CD4-positive, alpha-beta T cell (primary cell): Measurements from ENCODE around the gene KCTD7. TPM values are rescaled to one million over a fixed set of nuclear protein-coding genes. Genes with fewer than 3 reads are reported as not detected.
"Not testable (repeated sequence)": the region's sequence is repeated elsewhere in the genome, so short reads cannot be mapped to it uniquely, and the experiment has no call there.

Source experiments
- ATAC-seq: fragments of 200-7000 bp; cut with Tn5 transposase; one replicate; pipeline ENCODE4 v1.10.0; 2022; ENCODE audit warnings: mild to moderate bottlenecking; ENCODE audit not compliant: poor library complexity
- CTCF ChIA-PET: fragments of 350-600 bp; sonication (Branson Sonifier 250); formaldehyde crosslinking; loops from one replicate; lab custom pipeline; 2021; ENCODE audit warnings: antibody characterized with exemption, inconsistent platforms; lab: Charles Lee
- POLR2A ChIA-PET: fragments of 350-600 bp; sonication (Branson Sonifier 250); formaldehyde crosslinking; loops from one replicate; lab custom pipeline; 2021; ENCODE audit warnings: antibody characterized with exemption, inconsistent platforms; lab: Charles Lee
- DNase-seq, 14 experiments: peaks; one replicate each; pipeline ENCODE4 v3.0.0-alpha.2; 2013 to 2020; ENCODE audit warnings: mixed read lengths in 2 of 14
- H3K27ac ChIP-seq, 2 donors: one replicate each; pipeline versions ENCODE4 v1.5.1 to v1.7.0; 2013; ENCODE audit warnings: low read length in 2 of 2, low read depth in 1 of 2, mild to moderate bottlenecking in 1 of 2
- H3K27me3 ChIP-seq, 2 experiments: 1 replicate in 1 of 2; 2 replicates in 1 of 2; pipeline versions ENCODE4 v1.6.1 to v1.7.0; 2013; ENCODE audit warnings: low read length in 2 of 2, control low read depth in 1 of 2, mild to moderate bottlenecking in 1 of 2, moderate library complexity in 1 of 2; ENCODE audit not compliant: insufficient read depth in 2 of 2, control insufficient read depth in 1 of 2
- H3K36me3 ChIP-seq: one replicate; pipeline ENCODE4 v1.6.1; 2013; ENCODE audit warnings: low read length, control low read depth; ENCODE audit not compliant: insufficient read depth
- H3K4me1 ChIP-seq: one replicate; pipeline ENCODE4 v1.6.1; 2013; ENCODE audit warnings: low read length, control low read depth; ENCODE audit not compliant: insufficient read depth
- H3K4me3 ChIP-seq: one replicate; pipeline ENCODE4 v1.5.1; 2013; ENCODE audit warnings: mild to moderate bottlenecking, low read length, moderate library complexity
- H3K9me3 ChIP-seq, 2 experiments: 1 replicate in 1 of 2; 2 replicates in 1 of 2; pipeline versions ENCODE4 v1.6.1 to v1.7.0; 2013; ENCODE audit warnings: low read length in 2 of 2, mild to moderate bottlenecking in 2 of 2, control low read depth in 1 of 2, moderate library complexity in 1 of 2; ENCODE audit not compliant: control insufficient read depth in 1 of 2, insufficient read depth in 1 of 2
- H3K27ac Mint-ChIP-seq: one replicate; pipeline ENCODE4 v1.8.0; 2020; ENCODE audit warnings: mixed read lengths
- H3K27me3 Mint-ChIP-seq: one replicate; pipeline ENCODE4 v1.8.0; 2021; ENCODE audit warnings: mixed read lengths
- H3K36me3 Mint-ChIP-seq: one replicate; pipeline ENCODE4 v1.8.0; 2021; ENCODE audit warnings: low read depth, mixed read lengths
- H3K4me1 Mint-ChIP-seq: one replicate; pipeline ENCODE4 v1.8.0; 2021; ENCODE audit warnings: low read depth, mixed read lengths
- H3K4me3 Mint-ChIP-seq: one replicate; pipeline ENCODE4 v1.8.0; 2020; ENCODE audit warnings: mild to moderate bottlenecking, mixed read lengths
- H3K9me3 Mint-ChIP-seq: one replicate; pipeline ENCODE4 v1.8.0; 2020; ENCODE audit warnings: mixed read lengths
- CTCF ChIP-seq: fragments of 200-600 bp; IDR thresholded peaks from one replicate; pipeline ENCODE4 v1.8.0; 2022; ENCODE audit warnings: antibody characterized with exemption, mild to moderate bottlenecking
- intact Hi-C, 2 experiments: fragments of 100-400 bp; cut with DNase I in 1 of 2; cut with micrococcal nuclease in 1 of 2; formaldehyde crosslinking; loops; one replicate each; pipeline versions ENCODE4 v1.15.1 to v1.9.0; 2023 to 2025; cut with DNase I, micrococcal nuclease
- total RNA-seq, 174 experiments: library from RNA in 2 of 174; stranded (reverse) in 2 of 174; gene quantifications; one replicate each; pipeline ENCODE4 v1.2.3 and lab custom pipeline; 2021 to 2026

Gene KCTD7
- total RNA-seq, 2 experiments from 2014 or later = 15.2 TPM

- Mint-ChIP-seq H3K36me3 (no peaks in the 10 kb centered on the region), H3K4me3 (no peak overlapping the region), H3K9me3 (no peaks in the 10 kb centered on the region), H3K27me3 (no peaks in the 10 kb centered on the region), H3K4me1 (no peaks in the 10 kb centered on the region), H3K27ac (no peak overlapping the region)
- TF ChIP-seq CTCF = no peak
- ChIA-PET CTCF (interaction anchor here (0.6 kb wide), 1 partner anchor 61 kb away, joined by 4 read pairs; no protein-coding TSS in a partner anchor), POLR2A (interaction anchor here (0.8 kb wide), 1 partner anchor 22 kb away, joined by 4 read pairs; no protein-coding TSS in a partner anchor)
- no peaks in the 10 kb centered on the region for H3K36me3 ChIP-seq
- no peak for ATAC-seq
- no peak for DNase-seq
- intact Hi-C loops = no loop called here
- no peaks in the 10 kb centered on the region for H3K4me1 ChIP-seq
- no peaks in the 10 kb centered on the region for H3K9me3 ChIP-seq
- no peak overlapping the region for H3K27ac ChIP-seq
- no peaks in the 10 kb centered on the region for H3K27me3 ChIP-seq
- H3K4me3 ChIP-seq = no peak overlapping the region
These were observed 19.5 kb upstream of the KCTD7 start for GRCh38 chr7:66609176-66609575.

- DNase-seq, H3K4me1 Mint-ChIP-seq, H3K27ac Mint-ChIP-seq, H3K27me3 Mint-ChIP-seq, H3K27me3 ChIP-seq, H3K4me3 Mint-ChIP-seq, H3K4me1 ChIP-seq, CTCF ChIA-PET, H3K36me3 ChIP-seq, H3K4me3 ChIP-seq, H3K36me3 Mint-ChIP-seq, intact Hi-C loops, H3K9me3 Mint-ChIP-seq, POLR2A ChIA-PET, H3K27ac ChIP-seq, ATAC-seq, H3K9me3 ChIP-seq: not testable (repeated sequence)
These were observed 14.1 kb upstream of the KCTD7 start for GRCh38 chr7:66614596-66614995.

- Mint-ChIP-seq H3K4me3 (no peak overlapping the region), H3K9me3 (no peaks in the 10 kb centered on the region), H3K36me3 (no peaks in the 10 kb centered on the region), H3K27me3 (no peaks in the 10 kb centered on the region), H3K27ac (no peak overlapping the region), H3K4me1 (no peaks in the 10 kb centered on the region)
- DNase-seq (no peak), ATAC-seq (no peak)
- Histone ChIP-seq H3K27ac (no peak overlapping the region), H3K36me3 (no peaks in the 10 kb centered on the region), H3K9me3 (no peaks in the 10 kb centered on the region), H3K4me3 (no peak overlapping the region), H3K4me1 (no peaks in the 10 kb centered on the region), H3K27me3 (no peaks in the 10 kb centered on the region)
- ChIA-PET CTCF (interaction anchor here (0.6 to 0.7 kb wide), 2 partner anchors 518 to 811 kb away, joined by 3 to 4 read pairs; no protein-coding TSS in a partner anchor), POLR2A (interaction anchor here (0.7 kb wide), 1 partner anchor 19 kb away, joined by 3 read pairs; no protein-coding TSS in a partner anchor)
- no peak for TF ChIP-seq CTCF
- intact Hi-C loops = no loop called here
These were observed 13.0 kb upstream of the KCTD7 start for GRCh38 chr7:66615699-66616098.

GRCh38 chr7:66617295-66617694 is 11.4 kb upstream of the KCTD7 start:
- no peaks in the 10 kb centered on the region for H3K27me3 Mint-ChIP-seq
- Histone ChIP-seq H3K9me3 (no peaks in the 10 kb centered on the region), H3K36me3 (no peaks in the 10 kb centered on the region), H3K4me1 (no peaks in the 10 kb centered on the region), H3K27me3 (no peaks in the 10 kb centered on the region), H3K27ac (no peak overlapping the region), H3K4me3 (no peak overlapping the region)
- ATAC-seq (no peak), DNase-seq (no peak)
- CTCF ChIA-PET = no interaction called here
- TF ChIP-seq CTCF = no peak
- POLR2A ChIA-PET = no interaction called here
- H3K9me3 Mint-ChIP-seq = no peaks in the 10 kb centered on the region
- no peaks in the 10 kb centered on the region for H3K36me3 Mint-ChIP-seq
- no peak overlapping the region for H3K27ac Mint-ChIP-seq
- no peak overlapping the region for H3K4me3 Mint-ChIP-seq
- H3K4me1 Mint-ChIP-seq = no peaks in the 10 kb centered on the region
- intact Hi-C loops = no loop called here

GRCh38 chr7:66619341-66619948 is 9.2 kb upstream of the KCTD7 start:
- H3K27me3 Mint-ChIP-seq, H3K4me1 ChIP-seq, H3K27ac ChIP-seq, H3K27ac Mint-ChIP-seq, H3K36me3 Mint-ChIP-seq, DNase-seq, CTCF ChIA-PET, H3K4me1 Mint-ChIP-seq, H3K27me3 ChIP-seq, H3K9me3 ChIP-seq, H3K9me3 Mint-ChIP-seq, H3K36me3 ChIP-seq, ATAC-seq, intact Hi-C loops, POLR2A ChIA-PET, H3K4me3 Mint-ChIP-seq, H3K4me3 ChIP-seq: not testable (repeated sequence)
